Activated T-helper 1 cell treated with anti-CD3 and anti-CD28 coated beads, Interleukin-12 subunit alpha, Interleukin-12 subunit beta, Interleukin-2, Interleukin-4 antibody, amounts not matched to agents 30 ng/mL and 10 ng/mL and 1 ng/mL, durations not matched to agents 14 hours and 24 hours and 36 hours (primary cell): ENCODE data around the gene PPP1R27. TPM values are rescaled to one million over a fixed set of nuclear protein-coding genes. Genes with fewer than 3 reads are reported as not detected.

ENCODE experiments used
- DNase-seq: peaks from one replicate; pipeline ENCODE4 v3.0.0; 2021; ENCODE audit warnings: low spot score
- H3K27ac Mint-ChIP-seq: one replicate; pipeline ENCODE4 v1.8.0; 2021; ENCODE audit warnings: mild to moderate bottlenecking, mixed read lengths
- H3K27me3 Mint-ChIP-seq: one replicate; pipeline ENCODE4 v1.8.0; 2022; ENCODE audit warnings: mild to moderate bottlenecking, moderate library complexity, mixed read lengths; ENCODE audit not compliant: insufficient read depth
- H3K36me3 Mint-ChIP-seq: one replicate; pipeline ENCODE4 v1.8.0; 2021; ENCODE audit warnings: low read depth, mixed read lengths
- H3K4me1 Mint-ChIP-seq: one replicate; pipeline ENCODE4 v1.8.0; 2021; ENCODE audit warnings: low read depth, mixed read lengths
- H3K4me3 Mint-ChIP-seq: one replicate; pipeline ENCODE4 v1.8.0; 2021; ENCODE audit warnings: mild to moderate bottlenecking, moderate library complexity, mixed read lengths
- H3K9me3 Mint-ChIP-seq: one replicate; pipeline ENCODE4 v1.8.0; 2021; ENCODE audit warnings: mixed read lengths
- intact Hi-C: fragments of 100-400 bp; cut with micrococcal nuclease; formaldehyde crosslinking; loops from one replicate; pipeline ENCODE4 v1.15.1; 2024
- total RNA-seq: library from RNA; stranded (reverse); gene quantifications from 2 replicates; pipeline ENCODE4 v1.2.3, GENCODE V29; 2022

The PPP1R27 gene
- total RNA-seq, 1 donor from 2014 or later = not detected

DNA sequence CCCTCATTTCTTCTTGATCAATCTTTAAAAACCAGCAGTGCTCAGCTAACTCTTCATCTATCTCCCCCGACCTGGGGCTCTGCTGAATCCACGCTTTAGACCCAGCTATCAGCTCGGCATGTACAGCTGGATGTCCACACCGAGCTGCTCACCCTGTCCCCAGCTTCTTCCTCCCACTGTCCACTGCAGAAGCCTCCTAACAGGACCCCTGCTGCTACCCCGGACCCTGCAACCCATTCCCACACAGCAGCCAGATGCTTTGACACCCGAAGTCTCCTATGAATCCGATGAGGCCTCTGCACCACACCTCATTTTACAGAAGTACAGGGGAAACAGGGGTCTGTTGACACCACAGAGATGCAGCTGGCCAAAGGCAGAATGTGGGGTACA, 17.1 kb downstream of the PPP1R27 start:
- H3K4me3 Mint-ChIP-seq = no peak overlapping the region
- H3K4me1 Mint-ChIP-seq = no peaks in the 10 kb centered on the region
- no peaks in the 10 kb centered on the region for H3K9me3 Mint-ChIP-seq
- intact Hi-C loops = no loop called here
- peaks cover 10% of the 10 kb centered on the region for H3K27me3 Mint-ChIP-seq
- no peak for DNase-seq
- no peaks in the 10 kb centered on the region for H3K36me3 Mint-ChIP-seq
- no peak overlapping the region for H3K27ac Mint-ChIP-seq

DNA sequence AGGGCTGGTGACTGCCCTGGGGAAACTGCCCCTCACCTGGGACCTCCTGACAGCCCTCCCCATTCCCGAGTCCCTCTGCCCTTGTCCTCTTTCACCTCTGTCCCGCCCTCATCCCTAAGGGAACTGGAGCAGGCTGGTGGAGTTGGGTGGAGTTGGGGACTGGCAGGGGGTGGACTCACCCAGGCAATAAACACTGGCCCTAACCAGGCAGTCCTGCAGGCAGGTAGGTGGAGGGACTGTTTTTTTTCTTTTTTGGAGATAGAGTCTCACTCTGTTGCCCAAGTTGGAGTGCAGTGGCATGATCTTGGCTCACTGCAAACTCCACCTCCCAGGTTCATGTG, 19.2 kb downstream of the PPP1R27 start:
- no peak for DNase-seq
- intact Hi-C loops = no loop called here
- Mint-ChIP-seq H3K27me3 (peaks cover 10% of the 10 kb centered on the region), H3K4me3 (no peak overlapping the region), H3K36me3 (no peaks in the 10 kb centered on the region), H3K27ac (no peak overlapping the region), H3K4me1 (no peaks in the 10 kb centered on the region), H3K9me3 (no peaks in the 10 kb centered on the region)

DNA sequence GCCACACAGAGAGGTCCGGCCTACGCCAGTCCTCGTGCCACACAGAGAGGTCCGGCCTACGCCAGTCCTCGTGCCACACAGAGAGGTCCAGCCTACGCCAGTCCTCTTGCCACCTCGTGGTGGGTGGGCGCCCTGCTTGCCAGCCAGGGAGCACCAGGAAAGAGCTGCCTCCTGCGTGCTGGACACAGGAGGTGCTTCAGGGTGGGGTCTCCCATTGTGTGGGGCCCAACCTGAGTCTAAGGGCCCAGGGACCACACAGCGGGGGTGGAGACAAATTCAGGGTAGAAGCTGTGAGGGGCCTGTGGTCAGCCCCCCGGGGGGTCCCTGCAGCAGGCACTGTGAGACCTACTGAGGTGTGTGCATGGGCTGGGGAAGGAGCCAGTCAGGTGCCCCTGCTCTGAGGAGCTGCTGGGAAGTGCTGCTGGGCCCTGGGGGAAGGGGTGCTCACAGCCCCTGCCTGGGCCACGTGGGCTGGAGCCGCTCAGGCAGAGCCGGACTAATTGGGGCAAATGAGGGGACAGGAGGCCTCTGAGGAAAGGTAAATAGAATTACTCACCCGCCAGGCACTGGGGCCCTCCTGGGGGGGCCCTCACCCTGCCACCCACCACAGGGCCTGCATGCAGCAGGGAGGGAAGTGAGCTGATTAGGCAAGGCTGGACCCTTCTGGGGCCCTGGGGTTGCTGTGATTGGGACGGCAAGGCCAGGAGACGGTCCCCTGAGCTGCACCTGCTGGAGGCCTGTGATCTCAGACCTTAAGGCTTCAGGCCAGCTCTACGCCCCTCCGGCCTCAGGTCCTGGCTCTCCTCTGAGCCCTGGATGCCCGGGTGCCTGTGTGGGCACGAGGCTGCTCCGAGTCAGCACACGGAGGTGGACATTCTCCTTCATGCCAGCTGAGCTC, 19.9 kb downstream of the PPP1R27 start:
- no peaks in the 10 kb centered on the region for H3K4me1 Mint-ChIP-seq
- no peak overlapping the region for H3K4me3 Mint-ChIP-seq
- peaks cover 10% of the 10 kb centered on the region for H3K27me3 Mint-ChIP-seq
- intact Hi-C loops = no loop called here
- no peak for DNase-seq
- no peak overlapping the region for H3K27ac Mint-ChIP-seq
- no peaks in the 10 kb centered on the region for H3K36me3 Mint-ChIP-seq
- no peaks in the 10 kb centered on the region for H3K9me3 Mint-ChIP-seq

DNA sequence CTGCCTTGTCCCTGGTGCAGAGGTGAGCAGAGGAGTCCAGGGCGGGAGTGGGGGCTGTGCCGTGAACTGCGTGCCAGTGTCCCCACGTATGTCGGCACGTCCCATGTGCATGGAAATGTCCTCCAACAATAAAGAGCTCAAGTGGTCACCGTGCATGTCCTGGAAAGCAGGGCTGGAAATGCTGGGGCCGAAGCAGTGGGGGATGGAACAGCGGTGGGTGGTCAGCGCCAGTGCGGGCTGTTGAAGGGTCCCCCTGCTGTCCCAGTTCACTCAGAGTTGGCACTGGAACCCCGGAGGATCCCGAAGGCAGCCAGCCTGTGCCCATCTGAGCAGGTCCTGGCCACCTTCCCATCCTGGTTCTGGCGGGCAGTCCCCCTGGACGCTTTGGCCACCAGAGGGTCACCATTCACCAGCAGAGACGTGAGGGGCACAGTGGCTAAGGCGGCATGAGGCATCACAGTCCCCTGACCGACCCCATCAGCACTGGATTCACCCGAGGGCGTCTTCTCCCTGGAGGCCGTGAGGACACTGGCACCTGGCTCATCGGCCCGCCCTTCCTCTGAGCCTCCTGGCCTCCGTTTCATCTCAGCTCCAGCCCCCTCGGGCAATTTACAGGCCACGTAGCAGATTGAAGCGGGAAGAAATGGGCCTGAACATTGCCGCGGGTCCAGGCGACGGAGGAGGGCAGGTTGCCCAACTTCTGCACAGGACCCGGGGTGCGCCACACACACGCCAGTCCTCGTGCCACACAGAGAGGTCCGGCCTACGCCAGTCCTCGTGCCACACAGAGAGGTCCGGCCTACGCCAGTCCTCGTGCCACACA, 20.8 kb downstream of the PPP1R27 start:
- H3K4me3 Mint-ChIP-seq = no peak overlapping the region
- no peak for DNase-seq
- no peaks in the 10 kb centered on the region for H3K9me3 Mint-ChIP-seq
- H3K36me3 Mint-ChIP-seq = no peaks in the 10 kb centered on the region
- H3K4me1 Mint-ChIP-seq = no peaks in the 10 kb centered on the region
- intact Hi-C loops = no loop called here
- H3K27ac Mint-ChIP-seq = no peak overlapping the region
- peaks cover 14% of the 10 kb centered on the region for H3K27me3 Mint-ChIP-seq

DNA sequence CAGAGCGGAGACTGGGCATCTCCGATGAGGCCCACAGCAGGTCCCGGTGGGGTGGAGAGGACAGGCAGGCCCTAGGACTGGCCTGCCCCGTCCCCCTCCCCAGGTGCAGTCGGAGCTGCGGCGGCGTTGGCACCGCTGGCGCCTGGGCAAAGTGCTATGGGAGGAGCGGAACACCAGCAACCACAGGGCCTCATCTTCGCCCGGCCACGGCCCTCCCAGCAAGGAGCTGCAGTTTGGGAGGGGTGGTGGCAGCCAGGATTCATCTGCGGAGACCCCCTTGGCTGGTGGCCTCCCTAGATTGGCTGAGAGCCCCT, 21.5 kb downstream of the PPP1R27 start:
- intact Hi-C loops = no loop called here
- H3K4me3 Mint-ChIP-seq = no peak overlapping the region
- no peak for DNase-seq
- H3K27ac Mint-ChIP-seq = no peak overlapping the region
- no peaks in the 10 kb centered on the region for H3K4me1 Mint-ChIP-seq
- H3K36me3 Mint-ChIP-seq = no peaks in the 10 kb centered on the region
- H3K27me3 Mint-ChIP-seq = peaks cover 15% of the 10 kb centered on the region
- H3K9me3 Mint-ChIP-seq = no peaks in the 10 kb centered on the region

DNA sequence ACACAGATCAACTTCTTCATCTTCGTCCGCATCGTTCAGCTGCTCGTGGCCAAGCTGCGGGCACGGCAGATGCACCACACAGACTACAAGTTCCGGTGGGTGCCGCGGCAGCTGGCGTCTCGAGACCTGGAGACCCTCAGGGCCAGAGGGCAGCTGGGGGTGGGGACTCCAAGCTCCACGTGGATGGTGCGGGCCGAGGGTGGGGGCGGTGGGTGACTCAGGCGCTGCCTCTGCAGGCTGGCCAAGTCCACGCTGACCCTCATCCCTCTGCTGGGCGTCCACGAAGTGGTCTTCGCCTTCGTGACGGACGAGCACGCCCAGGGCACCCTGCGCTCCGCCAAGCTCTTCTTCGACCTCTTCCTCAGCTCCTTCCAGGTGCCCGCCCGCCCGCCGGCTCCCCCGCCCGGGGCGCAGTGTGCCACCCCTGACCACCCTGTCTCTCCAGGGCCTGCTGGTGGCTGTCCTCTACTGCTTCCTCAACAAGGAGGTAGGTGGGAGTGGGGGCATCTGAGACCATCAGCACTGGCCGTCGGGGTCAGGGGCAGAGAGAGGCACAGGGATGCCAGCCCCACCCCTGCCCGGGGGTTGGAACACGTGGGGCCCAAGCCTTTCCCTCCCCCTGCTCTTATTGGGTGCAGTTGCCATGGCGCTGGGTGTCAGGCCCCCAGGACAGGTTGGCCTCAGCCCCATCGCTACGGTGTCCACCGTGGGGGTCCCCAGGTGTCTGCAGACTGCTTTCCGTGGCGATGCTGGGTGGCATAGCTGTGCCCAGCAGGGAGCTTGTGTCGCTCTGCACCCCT, 22.1 kb downstream of the PPP1R27 start:
- DNase-seq = no peak
- Mint-ChIP-seq H3K27ac (no peak overlapping the region), H3K36me3 (no peaks in the 10 kb centered on the region), H3K9me3 (no peaks in the 10 kb centered on the region), H3K4me1 (no peaks in the 10 kb centered on the region), H3K4me3 (no peak overlapping the region), H3K27me3 (peaks cover 14% of the 10 kb centered on the region)
- intact Hi-C loops = no loop called here

DNA sequence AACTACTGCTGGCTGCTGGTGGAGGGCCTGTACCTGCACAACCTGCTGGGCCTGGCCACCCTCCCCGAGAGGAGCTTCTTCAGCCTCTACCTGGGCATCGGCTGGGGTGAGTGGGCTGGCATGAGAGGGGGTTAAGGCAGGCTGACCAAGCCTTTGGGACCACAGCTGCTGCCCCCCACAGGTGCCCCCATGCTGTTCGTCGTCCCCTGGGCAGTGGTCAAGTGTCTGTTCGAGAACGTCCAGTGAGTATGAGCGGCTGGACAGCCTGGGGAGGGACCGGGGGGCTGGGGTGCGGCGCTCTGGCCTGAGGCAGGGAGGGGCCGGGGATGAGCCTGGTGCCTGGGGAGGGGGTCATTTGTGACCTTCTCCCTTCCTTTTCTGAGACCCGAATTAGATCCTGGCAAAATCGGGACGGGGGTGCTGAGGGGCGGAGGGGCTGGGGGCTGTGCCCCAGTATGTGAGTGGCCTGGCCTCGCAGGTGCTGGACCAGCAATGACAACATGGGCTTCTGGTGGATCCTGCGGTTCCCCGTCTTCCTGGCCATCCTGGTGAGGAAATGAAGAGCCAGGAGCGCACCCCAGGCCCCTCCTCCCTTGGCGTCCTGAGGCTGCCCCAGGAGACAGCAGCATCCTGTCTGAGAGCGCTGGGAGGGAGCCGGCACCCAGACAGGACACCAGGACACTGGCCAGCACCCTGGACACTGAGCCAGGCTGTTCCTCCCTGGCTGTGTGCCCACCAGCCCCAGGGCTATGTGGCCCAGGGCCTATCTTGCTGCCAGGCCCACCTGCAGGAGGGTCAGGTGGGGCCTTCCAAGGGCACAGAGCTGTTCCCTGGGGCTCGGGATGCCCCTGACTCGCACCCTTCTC, 22.9 kb downstream of the PPP1R27 start:
- Mint-ChIP-seq H3K9me3 (no peaks in the 10 kb centered on the region), H3K36me3 (no peaks in the 10 kb centered on the region), H3K27ac (no peak overlapping the region), H3K27me3 (peaks cover 10% of the 10 kb centered on the region), H3K4me1 (no peaks in the 10 kb centered on the region), H3K4me3 (no peak overlapping the region)
- DNase-seq = no peak
- intact Hi-C loops = no loop called here

DNA sequence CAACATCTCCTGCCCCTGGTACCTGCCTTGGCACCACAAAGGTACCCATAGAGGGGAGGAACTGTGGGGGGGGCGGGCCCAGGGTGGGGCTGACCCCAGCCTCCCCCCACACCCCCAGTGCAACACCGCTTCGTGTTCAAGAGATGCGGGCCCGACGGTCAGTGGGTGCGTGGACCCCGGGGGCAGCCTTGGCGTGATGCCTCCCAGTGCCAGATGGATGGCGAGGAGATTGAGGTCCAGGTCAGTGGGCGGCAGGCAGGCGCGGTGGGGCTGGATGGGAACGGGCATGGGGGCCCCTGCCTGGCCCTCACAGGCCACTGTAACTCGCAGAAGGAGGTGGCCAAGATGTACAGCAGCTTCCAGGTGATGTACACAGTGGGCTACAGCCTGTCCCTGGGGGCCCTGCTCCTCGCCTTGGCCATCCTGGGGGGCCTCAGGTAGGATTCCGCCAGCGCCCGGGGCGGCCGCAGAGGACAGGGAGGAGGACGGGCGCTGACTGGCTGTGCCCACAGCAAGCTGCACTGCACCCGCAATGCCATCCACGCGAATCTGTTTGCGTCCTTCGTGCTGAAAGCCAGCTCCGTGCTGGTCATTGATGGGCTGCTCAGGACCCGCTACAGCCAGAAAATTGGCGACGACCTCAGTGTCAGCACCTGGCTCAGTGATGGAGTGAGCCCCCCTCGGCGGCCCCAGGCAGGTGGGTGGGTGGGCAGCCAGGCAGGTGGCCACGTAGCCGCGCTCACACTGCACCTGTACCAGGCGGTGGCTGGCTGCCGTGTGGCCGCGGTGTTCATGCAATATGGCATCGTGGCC, 23.8 kb downstream of the PPP1R27 start:
- intact Hi-C loops = no loop called here
- no peaks in the 10 kb centered on the region for H3K36me3 Mint-ChIP-seq
- H3K4me1 Mint-ChIP-seq = no peaks in the 10 kb centered on the region
- H3K4me3 Mint-ChIP-seq = no peak overlapping the region
- DNase-seq = no peak
- H3K27me3 Mint-ChIP-seq = peaks cover 12% of the 10 kb centered on the region
- H3K27ac Mint-ChIP-seq = no peak overlapping the region
- no peaks in the 10 kb centered on the region for H3K9me3 Mint-ChIP-seq

DNA sequence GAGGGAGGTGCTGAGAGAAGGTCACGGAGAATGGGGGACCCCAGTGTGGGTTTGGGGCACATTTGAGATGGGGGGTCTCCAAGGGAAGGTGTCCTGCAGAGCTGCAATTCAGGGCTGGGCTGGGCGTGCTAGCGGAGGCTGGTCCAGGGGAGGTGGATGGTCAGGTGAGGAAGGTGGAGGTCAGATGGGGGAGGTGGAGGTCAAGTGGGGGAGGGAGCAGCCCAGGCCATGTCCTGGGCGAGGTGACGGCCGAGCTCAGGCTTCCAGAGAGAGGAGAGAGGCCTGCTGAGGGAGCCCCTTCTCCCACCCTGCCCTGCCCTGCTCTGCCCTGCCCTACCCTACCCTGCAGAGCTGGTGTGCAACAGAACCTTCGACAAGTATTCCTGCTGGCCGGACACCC, 24.4 kb downstream of the PPP1R27 start:
- Mint-ChIP-seq H3K27ac (no peak overlapping the region), H3K4me1 (no peaks in the 10 kb centered on the region), H3K4me3 (no peak overlapping the region), H3K9me3 (no peaks in the 10 kb centered on the region), H3K27me3 (peaks cover 13% of the 10 kb centered on the region), H3K36me3 (no peaks in the 10 kb centered on the region)
- intact Hi-C loops = no loop called here
- no peak for DNase-seq

DNA sequence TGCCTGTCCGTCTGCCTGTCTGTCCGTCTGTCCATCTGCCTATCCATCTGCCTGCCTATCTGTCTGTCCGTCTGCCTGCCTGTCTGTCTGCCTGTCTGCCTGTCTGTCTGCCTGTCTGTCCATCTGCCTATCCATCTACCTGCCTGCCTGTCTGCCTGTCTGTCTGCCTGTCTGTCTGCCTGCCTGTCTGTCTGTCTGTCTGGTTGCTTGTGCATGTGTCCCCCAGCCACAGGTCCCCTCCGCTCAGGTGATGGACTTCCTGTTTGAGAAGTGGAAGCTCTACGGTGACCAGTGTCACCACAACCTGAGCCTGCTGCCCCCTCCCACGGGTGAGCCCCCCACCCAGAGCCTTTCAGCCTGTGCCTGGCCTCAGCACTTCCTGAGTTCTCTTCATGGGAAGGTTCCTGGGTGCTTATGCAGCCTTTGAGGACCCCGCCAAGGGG, 25.3 kb downstream of the PPP1R27 start:
- H3K4me3 Mint-ChIP-seq = no peak overlapping the region
- no peak overlapping the region for H3K27ac Mint-ChIP-seq
- no peaks in the 10 kb centered on the region for H3K4me1 Mint-ChIP-seq
- H3K9me3 Mint-ChIP-seq = no peaks in the 10 kb centered on the region
- DNase-seq = no peak
- intact Hi-C loops = no loop called here
- H3K27me3 Mint-ChIP-seq = peaks cover 18% of the 10 kb centered on the region
- no peaks in the 10 kb centered on the region for H3K36me3 Mint-ChIP-seq

DNA sequence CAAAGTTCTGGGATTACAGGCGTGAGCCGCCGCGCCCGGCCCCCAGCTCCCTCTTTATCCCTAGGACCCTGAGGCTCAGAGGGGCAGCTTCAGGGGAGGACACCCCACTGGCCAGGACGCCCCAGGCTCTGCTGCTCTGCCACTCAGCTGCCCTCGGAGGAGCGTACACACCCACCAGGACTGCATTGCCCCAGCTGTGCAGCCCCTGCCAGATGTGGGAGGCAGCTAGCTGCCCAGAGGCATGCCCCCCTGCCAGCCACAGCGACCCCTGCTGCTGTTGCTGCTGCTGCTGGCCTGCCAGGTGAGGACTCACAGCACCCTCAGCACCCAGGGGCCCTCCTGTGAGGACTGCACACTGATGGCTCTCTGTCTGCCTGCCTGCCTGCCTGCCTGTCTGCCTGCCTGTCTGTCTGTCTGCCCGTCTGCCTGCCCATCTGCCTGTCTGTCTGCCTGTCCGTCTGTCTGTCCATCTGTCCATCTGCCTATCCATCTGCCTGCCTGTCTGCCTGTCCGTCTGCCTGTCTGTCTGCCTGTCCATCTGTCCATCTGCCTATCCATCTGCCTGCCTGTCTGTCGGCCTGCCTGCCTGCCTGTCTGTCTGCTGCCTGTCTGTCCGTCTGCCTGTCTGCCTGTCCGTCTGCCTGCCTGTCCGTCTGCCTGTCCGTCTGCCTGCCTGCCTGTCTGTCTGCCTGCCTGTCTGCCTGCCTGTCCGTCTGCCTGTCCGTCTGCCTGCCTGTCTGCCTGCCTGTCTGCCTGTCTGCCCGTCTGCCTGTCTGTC, 25.9 kb downstream of the PPP1R27 start:
- Mint-ChIP-seq H3K27ac (no peak overlapping the region), H3K27me3 (peaks cover 18% of the 10 kb centered on the region), H3K36me3 (no peaks in the 10 kb centered on the region), H3K4me3 (no peak overlapping the region), H3K4me1 (no peaks in the 10 kb centered on the region), H3K9me3 (no peaks in the 10 kb centered on the region)
- intact Hi-C loops = no loop called here
- no peak for DNase-seq
